GM18508 (cell line): ENCODE measurements around the gene PITPNB.

Experiments
- ATAC-seq: cut with Tn5 transposase; IDR thresholded peaks from one replicate; pipeline ENCODE4 v1.9.1; 2021; ENCODE audit warnings: moderate number of reproducible peaks; ENCODE audit not compliant: insufficient read depth, unreplicated experiment

PITPNB gene

DNA sequence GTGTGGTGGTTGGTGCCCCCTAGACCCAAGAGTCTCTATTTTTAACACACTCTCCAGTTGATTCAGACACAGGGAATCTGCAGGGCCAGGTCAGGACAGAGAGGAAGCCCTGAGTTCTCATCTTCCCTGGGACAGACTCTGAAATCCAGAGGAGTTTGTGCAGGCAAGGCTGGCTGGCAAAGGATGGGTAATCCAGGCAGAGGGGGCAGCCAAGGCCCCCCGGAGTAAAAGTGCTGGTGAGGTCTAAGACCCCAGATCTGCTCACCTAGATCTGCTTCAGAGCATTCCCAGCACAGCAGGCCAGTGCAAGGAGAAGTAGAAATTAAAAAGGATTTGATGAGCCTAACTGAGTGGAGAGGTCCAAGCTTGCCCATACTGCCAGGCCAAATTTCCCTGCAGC is 76.9 kb downstream of the PITPNB start:
- no peak for ATAC-seq

DNA sequence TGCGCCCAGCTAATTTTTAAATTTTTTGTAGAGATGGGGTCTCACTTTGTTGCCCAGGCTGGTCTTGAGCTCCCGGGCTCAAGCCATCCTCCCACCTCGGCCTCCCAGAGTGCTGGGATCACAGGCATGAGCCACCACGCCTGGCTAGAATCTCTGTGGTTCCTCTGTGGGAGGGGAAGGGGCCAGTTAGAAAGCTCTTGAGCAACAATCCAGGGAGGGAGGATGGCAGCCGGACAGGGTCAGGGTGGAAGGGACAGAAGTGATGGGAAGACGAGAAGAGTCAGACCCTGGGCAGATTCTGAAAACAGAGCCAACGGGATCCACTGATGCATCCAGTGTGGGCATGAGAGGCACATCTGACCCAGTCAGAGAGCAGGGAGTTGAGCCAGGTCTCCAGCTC is 78.6 kb downstream of the PITPNB start:
- no peak for ATAC-seq

DNA sequence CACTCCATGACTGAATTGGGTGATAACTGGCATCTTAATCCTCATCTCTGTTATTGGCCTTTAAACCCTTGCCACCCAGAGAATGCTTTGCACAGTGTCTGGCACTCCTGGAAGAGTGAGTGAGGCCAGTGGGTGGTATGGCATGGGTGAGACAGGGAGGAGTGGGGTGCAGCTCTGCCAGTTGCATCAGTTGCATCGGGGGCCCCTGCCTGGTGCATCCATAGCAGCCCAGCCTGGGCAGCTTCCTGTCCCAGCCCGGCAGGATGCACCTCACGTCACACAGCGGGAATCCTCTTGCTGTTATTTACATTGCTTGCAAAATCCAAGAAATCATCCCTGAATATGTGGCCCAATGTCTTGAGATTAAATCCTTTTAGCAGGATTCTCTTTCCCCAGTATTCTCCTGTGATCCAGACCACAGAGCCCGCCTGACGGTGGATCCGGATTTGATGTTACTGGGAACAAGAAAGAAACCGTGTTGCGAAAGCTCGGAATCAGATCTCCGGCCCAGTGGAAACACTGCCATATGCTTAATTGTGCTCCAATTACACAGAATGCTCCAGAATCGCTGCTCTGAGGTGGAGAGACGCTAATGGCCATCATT is 79.9 kb downstream of the PITPNB start:
- ATAC-seq: no peak

DNA sequence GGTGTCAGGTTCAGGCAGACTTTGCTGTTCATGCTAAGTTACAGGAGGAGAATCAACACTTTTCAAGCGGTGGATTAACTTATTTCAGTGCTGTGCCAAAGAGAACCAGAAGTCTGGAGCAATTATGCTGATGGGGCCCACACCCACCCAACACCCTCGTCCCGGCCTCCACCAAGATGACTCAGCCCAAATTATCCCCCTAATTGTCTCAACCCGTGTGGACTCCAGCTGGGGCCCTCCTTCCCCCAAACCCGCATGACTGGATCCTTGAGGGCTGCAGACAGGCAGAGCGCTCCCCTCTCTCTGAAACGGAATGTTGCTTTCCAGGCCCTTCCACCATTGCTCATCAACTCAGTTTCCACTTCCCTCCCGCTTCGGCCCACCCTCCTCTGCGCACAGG is 82.9 kb downstream of the PITPNB start:
- no peak for ATAC-seq

DNA sequence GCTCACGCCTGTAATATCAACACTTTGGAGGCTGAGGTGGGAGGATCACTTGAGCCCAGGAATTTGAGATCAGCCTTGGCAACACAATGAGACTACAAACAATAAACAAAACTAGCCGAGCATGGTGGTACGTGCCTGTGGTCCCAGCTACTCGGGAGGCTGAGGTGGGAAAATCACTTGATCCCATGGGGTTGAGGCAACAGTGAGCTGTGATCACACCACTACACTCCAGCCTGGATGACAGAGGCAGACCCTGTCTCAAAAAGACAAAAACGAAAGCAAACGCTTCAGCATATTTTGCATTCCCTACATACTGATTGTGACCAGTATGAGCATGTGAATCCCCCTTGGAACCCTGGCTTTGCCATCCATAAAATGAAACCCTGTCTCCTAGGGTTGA is 83.6 kb downstream of the PITPNB start:
- ATAC-seq: no peak

DNA sequence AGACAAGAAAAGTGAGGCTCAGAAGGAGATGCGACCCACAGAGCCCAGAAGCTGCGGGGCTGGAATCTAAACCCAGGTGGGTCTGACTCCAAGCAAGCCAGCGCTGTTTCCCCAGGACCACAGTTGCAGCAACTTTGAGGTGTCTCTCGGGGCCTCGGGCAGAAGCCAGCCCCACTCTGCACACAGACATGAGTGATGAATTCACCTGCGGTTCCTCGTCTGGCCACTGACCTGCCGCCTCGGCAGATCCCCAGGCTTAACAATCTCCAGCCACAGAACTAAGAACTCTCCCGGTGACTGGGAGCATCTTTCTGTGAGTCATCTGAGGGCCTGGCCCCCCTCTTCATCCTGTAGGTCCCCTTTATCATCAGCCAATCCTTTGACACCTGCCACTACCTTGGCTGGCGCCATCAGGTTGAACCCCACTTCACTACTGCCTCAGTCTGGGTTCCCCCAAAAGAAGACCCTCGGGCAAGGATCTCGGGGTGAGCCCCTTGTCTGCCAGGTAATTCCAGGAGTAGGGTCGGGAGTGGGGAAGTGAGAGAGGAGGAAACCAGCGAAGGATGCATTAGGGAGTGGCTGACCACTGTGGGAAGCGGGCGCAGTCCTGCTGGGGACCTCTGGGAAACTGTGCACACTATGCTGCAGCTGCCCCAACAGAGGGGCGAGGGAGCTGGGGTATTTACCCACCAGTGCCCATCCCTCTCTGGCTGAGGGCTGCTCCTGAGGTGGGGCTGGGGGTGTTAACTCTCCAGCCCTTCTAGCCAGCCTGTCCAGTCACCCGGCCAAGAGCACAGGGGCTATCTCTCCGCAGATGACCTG is 84.5 kb downstream of the PITPNB start:
- ATAC-seq: no peak

DNA sequence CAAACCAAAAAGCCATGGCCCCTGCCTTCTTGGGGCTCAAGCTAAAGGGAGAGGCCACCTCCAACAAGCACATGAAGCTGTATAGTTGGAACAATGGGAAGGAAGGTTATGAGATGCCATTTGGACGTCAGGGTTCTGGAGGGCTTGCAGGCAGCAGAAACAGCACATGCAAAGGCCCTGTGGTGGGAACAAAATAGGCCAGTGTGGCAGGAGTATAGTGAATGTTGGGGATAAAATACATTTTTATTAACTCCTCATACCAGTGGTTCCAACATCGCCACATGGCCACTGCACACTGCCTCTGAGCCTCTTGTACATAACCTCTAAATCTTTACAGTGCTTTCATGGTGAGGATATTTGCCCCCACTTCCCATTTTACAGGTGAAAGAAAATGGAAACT is 85.3 kb downstream of the PITPNB start:
- ATAC-seq: no peak

DNA sequence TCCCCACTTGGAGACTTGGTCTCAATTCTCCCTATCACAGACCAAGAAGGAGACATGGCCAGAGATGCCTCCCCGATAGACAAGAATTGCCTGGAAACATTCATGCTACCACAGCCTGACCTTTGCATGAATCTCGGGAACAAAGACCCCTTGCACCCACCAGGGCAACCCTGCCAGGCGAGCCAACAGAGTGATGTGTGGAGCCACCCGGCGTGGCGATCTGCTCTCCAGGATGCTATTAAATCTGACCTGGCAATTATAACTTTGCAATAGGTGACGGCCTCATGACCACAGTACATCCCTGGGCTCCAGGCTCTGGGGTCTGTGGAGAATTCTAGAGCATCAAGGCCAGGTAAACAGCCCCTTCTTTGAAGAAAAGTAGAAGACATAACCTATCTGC is 86.5 kb downstream of the PITPNB start:
- no peak for ATAC-seq

DNA sequence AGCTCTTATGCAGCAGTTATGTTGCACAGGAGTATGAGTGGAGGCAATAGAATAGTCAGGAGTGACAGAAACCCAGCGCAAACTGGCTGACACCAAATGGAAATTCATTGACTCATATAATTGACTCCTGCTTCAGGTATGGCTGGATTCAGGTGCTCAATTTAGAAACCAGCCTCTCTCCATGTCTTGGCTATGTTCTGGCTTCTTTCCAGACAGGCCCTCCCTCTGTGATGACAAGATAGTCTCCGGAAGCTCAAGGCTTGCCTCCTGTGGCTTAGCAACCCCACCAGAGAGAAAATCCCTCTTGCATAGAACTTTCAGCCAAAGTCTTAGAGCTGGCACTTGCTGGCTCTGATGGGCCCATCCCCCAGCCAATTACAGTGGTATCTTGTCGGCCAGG is 89.4 kb downstream of the PITPNB start:
- no peak for ATAC-seq

DNA sequence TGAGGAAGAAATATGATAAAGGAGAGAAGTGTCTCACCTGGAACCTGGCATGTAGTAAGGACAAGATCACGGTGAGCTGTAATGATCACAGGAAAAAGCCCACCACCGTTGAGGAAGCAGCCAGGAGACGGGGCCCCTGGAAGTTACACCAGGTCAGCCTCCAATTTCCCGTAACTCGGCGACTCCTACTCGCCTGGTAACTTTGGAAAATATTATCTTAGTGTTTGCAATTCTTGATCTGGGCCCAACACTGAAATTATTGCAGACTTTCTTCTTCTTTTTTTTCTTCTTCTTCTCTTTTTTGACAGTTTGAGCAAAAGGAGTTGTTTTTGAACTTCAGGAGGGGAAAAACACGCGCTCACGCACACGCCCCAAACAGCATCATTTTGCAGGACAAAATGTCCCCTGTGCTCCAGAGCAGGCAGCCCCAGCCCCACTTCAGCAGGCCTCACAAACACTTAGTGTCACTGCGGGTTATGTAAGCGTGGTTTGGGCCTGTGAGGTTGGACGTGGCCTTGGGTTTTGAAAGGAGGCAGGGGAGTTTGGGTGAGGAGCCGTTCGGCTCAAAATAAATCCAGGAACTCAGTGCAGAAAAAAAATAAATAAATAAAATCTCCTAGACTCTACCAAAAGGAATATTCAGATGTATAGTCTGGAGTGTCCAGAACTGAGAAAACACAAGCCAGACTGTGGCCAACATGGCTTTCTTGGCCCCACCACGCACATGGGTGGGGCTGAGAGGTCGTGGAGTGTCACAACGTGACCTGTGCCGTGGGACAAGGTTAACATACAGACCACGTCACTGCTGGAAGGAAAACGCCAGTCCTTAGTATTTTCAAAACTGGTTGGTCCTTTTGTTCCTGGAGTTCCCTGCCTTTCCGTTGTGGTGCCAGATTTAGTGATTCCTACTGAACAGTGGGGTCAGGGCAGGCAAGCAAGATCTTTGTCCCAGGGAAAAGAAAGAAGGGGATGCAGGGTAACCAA is 91.2 kb downstream of the PITPNB start:
- ATAC-seq: no peak

DNA sequence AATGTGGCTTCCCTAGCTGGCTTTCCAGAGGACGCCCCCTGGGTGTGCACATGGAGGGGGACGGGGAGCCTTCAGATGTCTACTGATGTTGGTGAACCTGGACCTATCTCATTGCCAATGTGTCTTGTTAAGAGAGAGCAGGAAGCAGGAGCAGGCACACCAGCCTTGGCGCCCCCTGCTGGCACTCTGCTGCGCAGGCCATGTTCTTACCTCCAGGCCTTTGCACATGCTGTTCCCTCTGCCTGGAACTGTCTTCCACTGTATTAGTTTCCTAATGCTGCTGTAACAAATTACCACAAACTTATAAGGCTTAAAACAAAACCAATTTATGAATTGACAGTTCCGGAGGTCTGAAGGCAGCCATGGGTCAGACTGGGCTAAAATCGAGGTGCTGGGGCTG is 93.9 kb downstream of the PITPNB start:
- ATAC-seq: no peak

DNA sequence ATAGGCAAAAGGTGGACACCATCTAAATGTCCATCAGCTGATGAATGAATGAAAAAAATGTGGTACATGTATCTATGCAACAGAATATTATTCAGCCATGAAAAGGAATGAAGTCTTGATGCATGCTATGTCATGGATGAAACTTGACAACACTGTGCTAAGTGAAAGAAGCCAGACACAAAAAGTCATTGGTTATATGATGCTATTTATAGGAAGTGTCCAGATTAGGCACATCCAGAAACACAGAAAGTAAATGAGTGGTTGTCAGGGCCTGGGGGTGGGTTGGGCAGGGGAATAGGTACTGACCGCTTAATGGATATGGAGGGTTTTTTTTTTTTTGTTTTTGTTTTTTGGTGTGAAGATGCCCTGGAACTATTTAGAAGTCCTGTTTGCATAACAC is 95.8 kb downstream of the PITPNB start:
- ATAC-seq: no peak

DNA sequence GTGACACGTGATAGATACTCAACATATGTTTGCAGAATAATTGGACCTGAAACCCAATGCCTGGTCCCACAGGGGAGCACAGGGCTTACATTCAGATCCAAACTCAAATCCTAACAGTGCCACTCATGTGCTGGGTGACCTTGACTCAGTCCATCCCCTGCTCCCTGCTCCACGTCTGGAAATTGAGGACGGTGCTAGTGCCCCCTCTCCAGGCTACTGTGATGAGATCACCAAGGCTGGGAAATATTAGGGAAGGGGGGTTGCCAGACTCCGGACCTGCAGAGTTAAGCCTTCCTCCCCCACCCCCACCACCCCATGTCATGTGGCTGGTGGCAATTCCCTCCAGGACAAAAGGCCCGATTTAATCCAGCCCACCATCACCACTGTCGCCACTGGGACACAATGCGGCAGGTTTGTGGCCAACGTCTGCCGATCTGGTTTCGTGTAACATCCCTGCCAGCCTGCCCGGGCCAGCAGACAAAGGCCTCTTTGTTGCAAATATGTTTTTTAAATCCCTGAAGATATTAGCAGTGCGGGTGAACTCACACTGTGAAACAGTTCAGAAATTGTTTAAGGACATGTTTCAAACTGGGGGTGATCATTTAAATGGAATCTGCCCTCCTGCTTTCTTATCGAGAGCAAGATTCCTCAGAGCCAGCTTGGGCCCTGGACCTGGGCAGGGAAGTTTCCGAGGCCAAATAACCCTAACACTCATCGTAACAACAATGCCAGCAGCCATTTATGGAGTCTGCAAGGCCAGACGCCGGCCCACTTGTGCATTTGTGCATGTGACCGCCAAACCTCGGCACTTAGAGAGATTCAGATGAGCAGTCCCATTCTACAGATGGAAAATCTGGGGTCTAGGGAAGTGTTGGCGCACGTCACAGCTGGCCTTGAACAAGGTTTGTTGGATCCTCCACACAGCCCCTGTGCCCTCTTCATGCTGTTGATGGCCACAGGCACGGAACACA is 97.9 kb downstream of the PITPNB start:
- no peak for ATAC-seq

DNA sequence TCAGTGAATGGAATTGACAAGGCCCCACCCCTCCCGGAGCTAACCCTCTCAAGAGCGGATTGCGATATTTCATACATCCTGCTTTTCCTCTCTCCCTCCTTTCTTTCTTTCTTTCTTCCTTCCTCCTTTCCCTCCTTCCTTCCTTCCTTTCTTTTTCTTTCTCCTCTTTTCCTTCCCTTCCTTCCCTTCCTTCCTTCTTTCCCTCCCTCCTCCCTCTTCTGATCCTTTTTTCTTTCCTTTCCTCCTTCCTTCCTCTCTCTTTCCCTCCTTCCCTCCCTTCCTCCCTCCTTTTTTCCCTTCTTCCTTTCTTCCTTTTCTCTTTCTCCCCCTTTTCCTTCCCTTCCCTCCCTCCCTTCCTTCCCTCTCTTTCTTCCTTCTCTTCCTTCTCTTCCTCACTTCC is 102.5 kb downstream of the PITPNB start:
- no peak for ATAC-seq

DNA sequence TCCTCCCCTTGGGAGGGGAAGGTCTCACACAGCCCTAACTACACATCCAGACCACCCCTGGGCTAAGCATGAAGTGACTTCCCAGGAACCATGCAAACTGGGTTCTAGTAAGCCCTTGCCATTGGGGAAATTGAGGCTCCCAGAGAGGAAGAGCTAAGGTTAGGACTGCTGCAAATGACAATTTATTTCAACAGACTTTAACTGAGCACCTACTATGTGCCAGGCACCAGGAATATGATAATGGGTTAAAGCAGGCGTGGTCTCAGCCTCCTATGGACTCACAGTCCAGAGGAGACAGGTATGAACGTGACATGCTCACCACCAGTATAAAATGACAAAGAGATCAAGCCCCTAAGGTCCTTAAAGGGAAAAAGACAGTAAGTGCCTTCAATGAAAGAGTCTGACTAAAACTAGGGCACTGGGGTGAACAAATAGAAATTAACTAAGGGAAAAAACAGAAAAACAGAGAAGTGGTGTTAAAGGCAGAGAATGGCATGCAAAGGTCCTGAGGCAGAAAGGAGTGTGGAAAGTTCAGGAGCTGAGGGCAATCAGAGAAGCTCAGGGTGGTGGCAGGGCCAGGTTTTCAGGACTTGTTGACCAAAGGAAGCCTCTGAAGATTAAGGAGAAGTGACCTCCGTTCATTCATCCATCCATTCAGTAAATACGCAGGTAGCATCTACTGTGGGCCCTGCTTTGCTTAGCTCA is 103.1 kb downstream of the PITPNB start:
- ATAC-seq: no peak

DNA sequence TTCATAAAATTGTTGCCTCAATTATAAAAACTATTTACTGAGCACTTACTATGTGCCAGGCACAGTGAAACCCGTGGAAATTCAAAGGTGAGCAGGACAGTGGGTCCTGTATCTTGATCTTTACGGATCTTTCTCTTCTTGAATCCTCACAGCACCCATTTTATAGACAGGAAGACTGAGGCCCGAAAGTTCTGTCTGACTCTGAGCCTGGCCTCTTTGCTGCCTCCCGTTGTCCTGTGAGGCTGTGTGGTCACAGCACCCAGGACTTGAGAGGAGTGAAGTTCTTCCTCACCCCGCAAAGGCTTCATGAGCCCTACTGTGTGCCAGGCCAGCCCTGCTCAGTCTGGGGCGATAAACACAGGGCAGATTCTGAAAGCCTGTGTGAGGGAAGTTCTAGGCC is 104.1 kb downstream of the PITPNB start:
- ATAC-seq: no peak

DNA sequence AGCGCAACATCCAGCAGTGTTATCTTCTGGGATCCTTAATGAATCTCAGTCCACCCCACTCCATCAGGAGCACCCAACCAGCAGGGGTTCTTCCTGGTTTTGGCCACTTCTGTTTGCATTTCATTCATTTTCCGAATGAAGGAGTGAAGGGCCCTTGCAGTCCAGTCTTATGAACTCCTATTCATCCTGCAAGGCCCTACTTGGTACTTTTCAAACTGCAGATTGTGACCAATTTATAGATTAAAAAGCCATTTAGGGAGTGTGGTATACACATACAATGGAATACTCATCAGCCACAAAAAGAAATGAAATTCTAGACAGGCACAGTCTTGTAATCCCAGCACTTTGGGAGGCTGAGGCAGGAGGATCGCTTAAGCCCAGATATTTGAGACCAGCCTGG is 107.3 kb downstream of the PITPNB start:
- ATAC-seq: no peak

DNA sequence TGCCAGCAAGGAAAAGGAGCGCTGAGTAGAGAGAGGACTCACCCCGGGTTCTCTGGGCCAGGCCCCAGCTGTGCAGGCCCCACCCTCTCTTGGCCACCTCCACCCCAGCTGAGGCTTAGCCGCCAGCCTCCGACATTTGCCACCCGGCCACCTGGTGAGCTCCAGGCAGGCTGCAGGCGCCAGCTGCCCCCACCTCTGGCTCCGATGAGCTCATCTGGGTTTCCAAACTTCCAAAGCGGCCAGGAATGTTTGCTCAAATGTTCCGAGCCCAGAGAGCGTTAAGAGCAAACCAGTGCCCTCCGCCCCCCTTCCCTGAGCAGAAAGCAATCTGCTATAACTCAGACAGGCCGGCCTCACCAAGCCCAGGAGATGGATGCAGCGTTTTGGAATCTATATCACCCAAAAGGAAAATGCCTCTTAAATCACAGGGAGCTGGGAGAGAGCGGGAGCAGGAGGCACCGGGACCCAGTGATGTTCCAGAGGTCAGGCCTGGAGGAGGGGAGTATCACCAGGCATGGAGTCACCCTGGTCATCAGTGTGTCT is 108.4 kb downstream of the PITPNB start:
- no peak for ATAC-seq
